Activated CD4-positive, CD25-positive, alpha-beta regulatory T cell treated with anti-CD3 and anti-CD28 coated beads, Interleukin-2, amount 50 U/mL, for 24 hours (primary cell): ENCODE data around the gene LPCAT1.
"Not testable (repeated sequence)": the region's sequence is repeated elsewhere in the genome, so short reads cannot be mapped to it uniquely, and the experiment has no call there.

ENCODE experiments used
- ATAC-seq, 2 donors: fragments of 150-1000 bp; cut with Tn5 transposase; one replicate each; pipeline ENCODE4 v1.10.0; 2021; ENCODE audit warnings: mild to moderate bottlenecking in 1 of 2, moderate library complexity in 1 of 2

Gene LPCAT1

DNA sequence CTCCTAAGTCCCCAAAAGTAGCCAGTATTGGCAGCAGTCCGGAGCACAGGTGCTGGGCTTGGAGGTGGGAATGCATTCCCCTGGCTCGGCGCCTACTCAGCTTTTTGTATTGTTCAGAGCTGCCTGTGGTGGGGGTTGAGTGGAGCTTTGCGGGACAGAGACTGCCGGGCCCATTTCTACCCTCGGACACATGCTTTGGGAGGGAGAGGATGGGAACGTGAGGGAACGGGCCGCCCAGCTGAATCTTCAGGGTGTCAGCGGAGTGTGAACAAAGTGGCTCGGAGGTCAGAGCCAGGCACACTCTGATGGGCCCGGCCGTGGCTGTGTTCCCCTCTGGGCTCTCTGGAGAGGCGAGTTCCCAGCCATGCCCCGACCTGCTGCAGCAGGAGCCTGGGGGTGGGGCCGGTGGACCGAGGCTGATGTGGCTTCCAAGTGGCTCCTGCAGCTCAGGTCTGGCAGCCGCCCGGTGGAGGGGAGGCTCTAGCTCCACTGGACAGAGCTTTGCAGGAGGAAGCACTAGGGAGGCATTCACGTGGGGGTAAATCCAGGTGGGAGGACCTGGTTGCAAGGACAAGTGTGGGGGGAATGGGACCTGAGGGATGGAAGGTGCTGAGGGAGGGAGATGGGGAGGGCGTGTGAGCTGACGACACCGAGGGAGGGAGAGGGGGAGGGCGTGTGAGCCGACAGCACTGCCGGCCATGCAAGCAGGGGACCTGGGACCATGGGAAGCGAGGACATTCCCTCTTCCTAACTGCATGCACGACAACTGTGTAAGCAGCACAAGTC is 47.4 kb downstream of the LPCAT1 start:
- ATAC-seq, result no peak

DNA sequence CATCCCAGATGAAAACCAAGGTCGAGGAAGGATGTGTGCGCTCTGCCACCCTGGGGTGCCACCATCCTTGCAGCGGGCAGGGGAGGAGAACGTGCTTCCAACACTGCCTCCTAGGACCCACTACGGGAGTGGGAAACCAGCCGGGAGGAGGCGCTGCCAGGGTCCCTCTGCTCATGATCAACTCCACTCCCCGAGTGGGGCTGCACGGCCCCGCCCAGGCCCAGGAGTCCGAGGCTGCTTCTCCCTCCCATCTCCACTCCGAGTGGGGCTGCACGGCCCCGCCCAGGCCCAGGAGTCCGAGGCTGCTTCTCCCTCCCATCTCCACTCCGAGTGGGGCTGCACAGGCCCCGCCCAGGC is 48.2 kb downstream of the LPCAT1 start:
- ATAC-seq, result not testable (repeated sequence)

DNA sequence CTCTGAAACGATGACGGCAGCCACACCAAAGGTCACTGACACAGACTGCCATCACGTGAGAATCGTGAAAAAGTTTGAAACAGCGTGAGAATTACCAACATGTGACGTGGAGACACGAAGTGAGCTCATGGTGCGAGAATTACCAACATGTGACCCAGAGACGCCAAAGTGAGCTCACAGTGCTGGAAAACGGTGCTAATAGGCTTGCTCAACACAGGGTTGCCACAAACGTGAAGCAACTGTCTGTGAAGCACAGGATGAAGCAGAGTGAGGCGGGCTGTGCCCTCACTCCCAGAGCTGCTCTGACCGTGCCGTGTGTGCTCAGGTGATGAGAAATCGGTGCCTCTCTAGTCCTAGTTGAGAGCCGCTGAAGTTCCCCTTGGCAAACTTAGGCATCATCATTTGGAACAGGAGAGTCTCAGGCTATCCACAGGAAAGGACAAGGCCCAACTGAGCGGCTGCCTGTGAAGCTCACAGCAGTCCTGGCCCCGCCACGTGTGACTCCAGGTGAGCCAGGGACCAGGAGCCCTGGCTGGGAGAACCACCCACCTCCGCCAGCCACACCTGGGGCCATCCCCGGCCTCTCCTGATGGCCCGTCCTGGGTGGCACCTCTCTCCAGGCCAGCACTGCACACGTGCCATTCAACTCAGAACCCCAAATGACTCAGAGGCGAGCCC is 48.8 kb downstream of the LPCAT1 start:
- ATAC-seq, result no peak

DNA sequence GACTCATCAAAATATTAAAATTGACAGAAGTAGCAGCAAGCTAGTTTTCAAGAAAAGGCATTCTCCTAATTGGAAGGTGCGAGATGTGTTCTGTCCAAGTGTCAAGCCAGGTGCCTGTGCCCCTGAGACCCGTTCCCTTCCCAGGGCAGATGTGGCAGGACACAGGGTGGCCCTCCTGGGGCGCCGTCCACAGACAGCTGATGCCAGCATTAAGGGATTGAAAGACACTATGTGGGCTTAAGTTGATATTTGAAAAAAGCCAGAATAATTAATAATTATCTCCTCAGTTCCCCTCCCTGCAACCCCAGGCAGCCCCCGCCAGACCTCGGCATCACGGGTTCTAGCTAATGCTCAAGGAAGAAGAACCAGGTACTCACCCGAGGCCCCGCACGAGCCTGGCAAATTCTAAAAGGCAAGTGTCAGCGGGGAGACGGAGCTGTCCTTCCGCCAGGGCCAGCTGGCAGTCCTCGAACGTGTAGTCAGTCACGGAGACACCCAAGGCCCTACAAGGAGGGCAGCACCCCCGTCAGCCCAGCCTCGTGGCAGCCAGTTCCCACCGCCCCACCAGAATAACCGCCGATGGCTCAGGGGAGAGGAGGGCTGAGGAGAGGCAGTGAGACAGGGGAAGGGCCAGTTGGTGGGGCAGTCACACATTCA is 49.4 kb downstream of the LPCAT1 start:
- ATAC-seq, result no peak

DNA sequence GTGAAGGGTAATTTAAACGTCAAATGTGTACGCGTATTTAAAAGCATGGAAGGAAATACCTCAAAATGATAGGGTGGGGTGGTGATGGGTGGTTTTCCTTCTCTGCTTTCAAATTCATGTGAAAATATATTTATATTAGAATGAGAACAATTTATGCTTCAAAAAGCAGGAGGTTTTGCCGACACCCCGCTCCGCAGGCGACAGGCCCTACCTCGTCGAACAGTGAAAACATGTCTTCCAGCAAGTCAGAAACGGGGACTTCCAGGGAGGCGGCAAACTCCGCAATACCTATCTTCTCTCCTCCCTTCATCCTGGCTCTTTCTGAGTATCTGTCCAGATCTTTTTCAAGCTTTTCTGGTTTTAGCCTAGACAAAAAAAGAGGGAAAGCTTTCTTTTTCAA is 50.0 kb downstream of the LPCAT1 start:
- ATAC-seq, result no peak

DNA sequence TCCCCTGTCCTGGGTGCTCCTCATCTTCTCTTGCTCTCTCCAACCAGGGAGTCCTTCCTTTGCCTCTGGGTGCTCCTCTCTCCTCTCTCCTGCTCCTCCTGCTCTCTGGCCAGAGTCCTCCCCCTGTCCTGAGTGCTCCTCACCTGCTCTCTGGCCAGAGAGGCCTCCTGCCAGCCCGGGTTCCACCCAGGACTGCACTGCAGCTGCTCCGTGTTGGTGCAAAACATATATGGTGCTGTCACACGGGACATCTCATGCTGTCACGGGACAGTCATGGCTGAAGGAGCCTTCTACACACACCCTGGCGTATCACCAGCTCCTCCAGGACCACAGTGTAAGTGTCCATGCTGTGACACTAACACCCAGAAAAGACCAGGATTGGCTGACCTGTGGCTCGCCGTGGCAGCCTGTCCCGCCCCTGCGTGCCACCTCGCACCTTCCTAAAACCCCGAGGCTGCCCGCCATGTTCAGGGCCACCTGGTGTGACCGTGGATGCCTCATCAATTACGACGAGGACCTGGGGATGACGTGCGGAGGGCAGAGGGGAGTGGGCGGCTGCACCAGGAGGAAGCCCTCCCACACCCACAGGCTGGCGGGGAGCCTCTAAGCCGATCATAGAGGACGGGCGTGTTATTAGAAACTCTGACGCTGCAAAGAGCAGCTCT is 50.7 kb downstream of the LPCAT1 start:
- no peak for ATAC-seq

DNA sequence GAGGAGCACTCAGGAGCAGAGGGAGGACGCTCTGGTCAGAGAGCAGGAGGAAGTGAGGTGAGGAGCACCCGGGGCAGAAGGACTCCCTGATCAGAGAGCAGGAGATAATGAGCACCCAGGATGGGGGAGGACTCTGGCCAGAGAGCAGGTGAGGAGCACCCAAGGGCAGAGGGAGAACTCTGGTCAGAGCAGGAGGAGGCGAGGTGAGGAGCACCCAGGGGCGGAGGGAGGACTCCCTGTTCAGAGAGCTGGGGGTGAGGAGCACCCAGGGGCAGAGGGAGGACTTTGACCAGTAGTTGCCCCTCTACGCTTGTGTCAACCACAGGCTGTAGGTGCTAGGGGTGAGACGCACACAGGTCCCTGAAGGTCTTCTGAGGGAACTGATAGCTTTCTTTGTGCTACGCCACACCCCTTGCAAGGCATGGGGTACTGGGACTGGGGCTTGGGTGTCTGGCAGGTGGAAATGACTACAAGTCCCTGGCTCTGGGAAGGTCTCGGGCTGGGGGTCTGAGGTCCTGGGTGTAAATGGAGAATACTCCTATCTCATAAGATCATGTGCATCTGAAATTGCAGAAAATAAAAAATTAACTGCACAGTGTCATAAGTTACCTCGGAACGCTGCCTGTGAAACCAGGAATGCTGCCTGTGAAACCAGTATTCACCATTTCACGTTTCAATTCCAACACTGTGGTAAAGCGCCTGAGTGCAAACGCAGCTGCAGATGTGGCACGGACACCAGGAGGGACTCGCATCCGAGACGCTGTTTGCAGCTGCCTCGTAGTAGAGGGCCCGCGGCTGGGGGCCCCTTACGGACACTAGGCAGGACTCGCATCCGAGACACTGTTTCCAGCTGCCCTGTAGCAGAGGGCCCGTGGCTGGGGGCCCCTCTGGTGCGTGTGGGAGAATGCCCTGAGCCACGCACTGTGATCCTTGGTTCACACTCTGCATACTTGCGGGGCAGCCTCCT is 51.5 kb downstream of the LPCAT1 start:
- no peak for ATAC-seq

DNA sequence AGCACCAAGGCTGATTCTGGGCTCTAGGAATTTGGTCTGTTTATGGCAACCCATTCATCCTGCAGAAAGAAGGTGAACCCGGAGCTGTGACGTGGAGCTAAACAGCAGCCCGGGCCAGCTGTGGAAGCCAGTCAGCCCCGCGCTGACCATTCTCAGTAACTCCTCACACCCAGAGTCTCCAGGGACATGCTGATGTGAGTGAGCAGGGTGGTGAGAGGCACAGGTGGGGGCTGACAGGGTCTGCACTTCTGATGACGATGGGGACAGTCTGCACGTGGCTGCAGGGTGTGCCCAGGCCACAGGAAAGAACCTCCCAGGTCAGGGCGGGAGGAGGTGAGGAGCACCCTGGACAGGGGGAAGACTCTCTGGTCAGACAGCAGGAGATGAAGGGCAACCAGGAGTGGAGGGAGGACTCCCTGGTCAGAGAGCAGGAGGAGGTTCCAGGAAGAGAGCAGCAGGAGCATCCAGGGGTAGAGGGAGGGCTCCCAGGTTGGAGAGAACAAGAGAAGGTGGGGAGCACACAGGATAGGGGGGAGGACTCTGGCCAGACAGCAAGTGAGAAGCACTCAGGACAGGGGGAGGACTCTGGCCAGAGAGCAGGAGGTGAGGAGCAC is 52.4 kb downstream of the LPCAT1 start:
- ATAC-seq, result no peak

DNA sequence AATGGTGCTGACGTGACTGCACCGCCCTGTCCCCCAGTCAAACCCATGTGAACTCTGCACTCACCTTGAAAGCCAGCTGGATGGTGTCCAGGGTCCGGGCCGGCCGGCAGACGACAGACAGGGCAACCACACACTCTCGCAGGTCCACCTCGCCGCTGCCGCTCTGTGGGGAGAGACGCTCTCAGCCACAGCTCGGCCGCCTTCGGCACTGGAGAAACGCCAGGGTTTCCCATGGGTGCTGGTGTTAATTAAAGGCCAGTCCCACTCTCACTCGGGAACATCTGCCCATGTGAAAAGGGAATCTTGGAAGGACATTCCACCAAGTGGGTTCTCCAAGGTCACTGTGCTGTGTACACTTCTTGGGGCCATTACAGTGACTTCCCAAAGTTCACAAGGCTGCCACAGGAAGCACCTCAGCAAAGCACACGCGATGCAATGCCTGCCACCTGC is 53.0 kb downstream of the LPCAT1 start:
- ATAC-seq, result no peak

DNA sequence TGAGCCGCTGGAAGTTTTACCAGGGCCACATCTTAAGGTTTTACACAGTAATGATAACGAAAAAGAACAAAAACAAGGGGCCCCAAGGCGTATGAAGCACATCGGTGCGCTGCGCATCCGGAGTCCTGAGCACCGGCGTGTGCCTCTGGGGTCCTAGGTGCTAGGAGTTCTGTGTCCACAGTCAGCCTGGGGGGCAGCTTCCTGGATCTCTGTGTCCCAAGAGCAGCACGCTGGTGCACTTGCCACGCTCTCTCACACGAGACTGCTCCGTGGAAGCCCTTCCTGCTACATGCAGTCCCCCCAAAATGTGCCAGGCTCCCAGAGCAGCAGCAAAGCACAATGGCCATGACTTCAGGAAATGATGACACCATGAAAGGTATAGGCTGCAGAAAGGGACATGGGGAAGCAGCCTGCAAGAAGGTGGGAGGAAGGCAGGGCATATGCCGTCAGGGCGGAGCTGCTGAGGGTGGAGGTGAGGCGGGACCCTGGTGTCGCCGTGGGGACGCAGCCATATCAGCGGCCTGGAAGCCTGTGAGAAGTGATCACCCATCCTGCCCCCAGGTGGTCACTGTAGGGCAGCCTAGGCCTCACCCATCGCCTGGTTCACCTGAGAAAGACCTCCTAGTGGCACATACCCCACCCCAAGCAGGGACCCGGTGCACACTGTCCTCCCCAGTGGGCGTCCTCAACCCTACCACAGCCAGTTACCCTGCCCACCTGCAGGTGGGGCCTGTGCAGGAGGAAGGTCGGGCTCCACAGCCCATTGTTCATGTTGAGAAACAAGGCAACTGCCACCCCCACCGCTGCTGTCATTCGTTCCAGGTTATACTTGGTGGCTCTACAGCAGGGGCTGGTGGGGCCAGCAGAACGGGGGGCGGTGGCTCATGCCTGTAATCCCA is 54.9 kb downstream of the LPCAT1 start:
- ATAC-seq, result no peak

DNA sequence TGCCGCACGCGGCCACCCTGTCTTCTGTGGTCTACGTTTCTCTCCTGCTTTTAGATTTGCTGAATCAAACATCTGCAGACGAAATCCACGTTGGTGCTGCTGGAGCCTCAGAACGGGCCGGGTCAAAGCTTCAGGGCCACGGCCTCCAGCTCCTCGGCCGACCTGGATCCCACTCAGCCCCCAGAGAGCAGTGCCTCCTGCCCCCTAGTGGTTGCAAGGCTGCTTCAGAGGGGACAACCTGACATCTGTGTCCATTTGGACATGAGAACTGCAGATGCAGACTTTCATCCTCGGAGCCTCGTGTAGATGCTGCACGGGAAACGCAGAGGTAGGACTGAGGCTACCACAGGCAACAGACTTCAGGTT is 55.5 kb downstream of the LPCAT1 start:
- ATAC-seq, result no peak

DNA sequence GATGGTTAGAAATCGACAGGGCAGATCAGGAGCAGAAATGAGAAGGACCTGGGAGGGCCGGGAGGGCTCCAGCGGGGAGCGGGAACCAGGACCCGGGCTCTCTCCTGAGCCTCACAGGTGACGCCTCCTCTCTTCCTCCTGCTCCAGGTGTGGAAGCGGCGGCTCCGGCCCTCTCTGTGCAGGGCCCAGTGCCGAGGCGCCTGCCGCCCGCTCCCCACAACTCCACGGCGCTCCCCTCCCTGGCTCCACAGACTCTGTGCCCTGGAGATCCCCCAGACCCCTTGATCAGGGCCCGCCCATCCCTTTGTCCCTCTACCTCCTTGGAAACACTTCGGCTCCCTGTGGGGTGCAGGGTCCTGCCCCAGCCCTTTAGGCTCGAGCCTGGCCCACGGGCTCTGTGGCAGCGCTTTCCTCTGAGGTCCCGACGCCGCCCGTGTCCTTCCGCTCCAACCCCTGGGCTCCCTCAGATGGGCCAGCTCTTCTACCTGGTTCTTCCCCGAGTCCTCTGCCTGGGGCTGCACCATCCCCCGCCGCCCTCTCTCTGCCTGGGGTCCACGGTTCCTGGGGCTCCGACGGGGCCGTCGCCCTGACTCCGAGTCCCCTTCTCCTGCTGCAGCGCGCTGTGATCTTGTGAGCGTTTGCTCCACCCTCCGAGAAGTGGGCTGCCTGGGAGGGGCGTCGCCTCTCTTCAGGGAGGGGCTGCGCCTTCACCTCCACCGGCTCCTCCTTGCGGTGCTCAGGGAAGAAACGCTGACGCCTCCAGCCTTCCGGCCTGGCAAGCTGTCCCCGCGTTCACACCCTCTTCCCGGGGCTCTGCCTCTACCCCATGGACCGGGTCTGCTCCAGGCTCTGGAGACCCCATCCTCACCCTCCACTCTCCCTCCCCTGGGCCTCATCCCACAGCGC is 56.2 kb downstream of the LPCAT1 start:
- ATAC-seq, result no peak

DNA sequence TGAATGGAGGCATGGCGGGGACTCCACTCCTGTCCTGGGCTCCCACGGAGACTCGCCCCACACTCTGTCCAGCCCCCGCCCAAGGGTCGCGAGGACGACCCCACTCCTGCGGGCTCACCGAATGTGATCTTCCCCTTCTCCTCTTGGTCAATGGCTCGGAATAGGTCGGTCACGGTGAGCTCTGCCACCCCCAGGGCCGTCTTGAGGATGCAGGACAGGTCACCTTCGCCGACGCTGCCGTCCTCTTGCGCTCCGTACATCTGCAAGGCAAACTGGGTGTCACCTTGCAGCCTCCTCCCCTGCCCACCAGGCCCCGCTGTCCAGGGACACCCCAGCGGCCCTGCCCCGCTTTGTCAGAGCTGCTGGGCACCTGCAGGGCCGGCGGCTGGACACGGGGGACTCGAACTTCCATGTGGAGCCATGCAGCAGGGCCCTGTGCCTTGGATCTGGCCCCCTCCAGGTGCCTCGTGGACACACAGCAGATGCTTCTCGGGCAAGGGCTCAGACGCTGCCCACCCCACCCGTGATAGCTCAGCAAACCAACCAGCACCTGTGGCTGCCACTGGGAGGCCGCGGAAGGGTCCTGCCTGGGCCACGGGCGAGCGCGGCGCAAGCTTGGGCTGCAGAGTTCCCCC is 57.0 kb downstream of the LPCAT1 start:
- no peak for ATAC-seq

DNA sequence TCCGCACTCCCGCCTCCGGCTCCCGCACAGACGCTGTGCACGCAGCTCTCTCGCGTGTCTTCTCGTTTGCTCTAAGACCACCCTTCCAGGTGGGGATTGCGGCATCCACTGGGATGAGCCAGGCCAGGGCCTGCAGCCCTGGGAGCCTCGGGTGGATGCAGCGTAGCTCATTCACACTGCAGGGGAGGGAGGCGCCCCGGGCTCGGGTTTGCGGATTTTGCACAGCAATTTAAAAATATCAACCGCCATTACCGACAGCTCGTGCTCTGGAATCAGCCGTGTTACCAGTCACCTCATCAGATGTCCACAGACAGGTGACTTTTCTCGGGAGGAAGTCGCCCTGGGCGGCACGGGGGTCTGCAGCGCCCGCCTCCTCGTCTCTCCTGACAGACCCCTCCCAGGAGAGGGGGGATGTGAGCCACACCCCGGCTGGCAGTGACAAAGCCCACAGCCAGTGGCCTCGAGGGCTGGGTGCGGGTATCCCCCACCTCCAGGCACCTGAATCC is 57.7 kb downstream of the LPCAT1 start:
- ATAC-seq, result no peak

DNA sequence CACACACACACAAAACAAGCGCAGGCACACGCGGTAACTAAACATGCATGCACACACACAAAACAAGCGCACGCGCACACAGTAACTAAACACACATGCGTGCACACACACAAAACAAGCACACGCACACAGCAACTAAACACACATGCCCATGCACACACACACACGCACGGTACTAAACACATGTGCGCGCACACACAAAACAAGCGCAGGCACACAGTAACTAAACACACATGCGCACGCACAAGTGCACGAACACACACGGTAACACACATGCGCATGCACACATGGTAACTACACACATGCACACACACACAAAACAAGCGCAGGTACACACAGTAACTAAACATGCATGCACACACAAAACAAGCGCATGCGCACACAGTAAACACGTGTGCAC is 58.6 kb downstream of the LPCAT1 start:
- no peak for ATAC-seq

DNA sequence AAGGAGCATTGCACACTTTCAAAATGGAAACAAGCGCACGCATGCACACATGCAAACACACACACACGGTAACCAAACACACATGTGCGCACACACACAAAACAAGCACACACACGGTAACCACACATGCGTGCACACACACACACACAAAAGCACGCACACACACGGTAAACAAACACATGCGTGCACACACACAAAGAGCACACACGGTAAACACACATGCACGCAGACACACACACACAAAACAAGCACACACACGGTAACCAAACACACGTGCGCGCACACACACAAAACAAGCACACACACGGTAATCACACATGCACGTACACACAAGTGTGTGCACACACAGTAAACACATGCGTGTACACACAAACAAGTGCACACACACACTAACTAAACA is 59.2 kb downstream of the LPCAT1 start:
- ATAC-seq, result no peak

DNA sequence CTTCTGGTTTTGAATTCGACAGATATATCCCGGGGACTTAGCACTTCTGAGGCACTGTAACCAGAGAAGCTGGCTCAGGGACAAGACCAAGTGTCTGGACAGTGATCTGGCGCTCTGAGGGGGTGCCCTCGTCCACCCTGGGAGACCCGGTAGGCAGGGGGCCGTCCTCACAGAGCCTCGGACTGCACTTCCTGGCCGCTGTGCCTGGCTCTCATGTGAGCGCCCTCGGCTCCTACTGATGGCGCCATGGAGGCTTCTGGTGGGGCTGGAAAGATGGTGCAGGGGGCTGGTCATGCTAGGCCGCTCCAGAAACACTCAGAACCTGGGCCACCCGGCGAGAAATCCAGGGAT is 59.7 kb downstream of the LPCAT1 start:
- ATAC-seq, result no peak

DNA sequence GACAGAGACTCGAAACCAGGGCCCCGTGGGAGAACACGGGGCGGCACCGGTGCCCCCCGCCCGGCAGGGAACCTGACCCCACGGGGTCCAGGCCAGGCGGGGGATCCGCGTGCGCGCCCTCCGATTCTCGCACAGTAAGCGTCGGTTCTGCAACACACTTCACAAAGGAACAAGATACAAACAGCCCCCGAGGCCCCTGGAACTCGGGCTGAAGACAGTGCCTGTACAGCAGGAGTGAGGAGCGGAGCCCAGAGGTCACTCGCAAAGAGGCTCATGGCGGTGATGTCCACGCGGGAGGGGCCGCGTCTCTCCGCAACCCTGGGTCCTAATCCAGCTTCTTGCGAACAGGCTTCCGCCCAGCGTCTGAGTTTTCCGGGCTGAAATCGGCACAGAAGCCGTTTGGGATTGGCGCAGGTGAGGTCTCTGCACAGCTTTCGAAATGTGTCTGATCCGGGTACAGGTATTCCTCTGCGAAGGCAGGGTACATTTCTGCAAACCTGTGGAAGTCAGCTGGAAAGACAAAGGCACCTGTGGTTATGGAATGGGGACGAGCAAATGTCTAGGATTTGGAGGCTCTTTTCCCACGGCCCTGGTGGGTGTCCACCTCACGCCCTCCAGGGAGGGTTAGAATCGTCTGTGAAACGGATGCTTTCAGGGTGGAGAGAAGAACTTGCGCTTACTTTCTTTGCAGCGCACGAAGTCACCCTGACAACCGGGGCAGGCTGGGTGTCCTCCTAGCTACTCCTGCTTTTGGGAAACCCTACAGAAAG is 60.2 kb downstream of the LPCAT1 start:
- no peak for ATAC-seq
